ENCODE measurements around the gene ESR1.
A peak's percentile ranks its signal among the peaks of the same experiment; 100 is the strongest.

ESR1 gene

GRCh38 chr6:151807513-151808370 lies at the start of gene ESR1:
ESR1 (plus strand) TSS chr6:151807682; CDS start chr6:151807913, 231 bp downstream.
- no peak for DNase-seq

GRCh38 chr6:151760486-151760885 lies 47.0 kb upstream of the ESR1 start:
- no peak for DNase-seq

- no peak for DNase-seq
Observed at GRCh38 chr6:151761851-151762250, 45.6 kb upstream of the ESR1 start.

DNA sequence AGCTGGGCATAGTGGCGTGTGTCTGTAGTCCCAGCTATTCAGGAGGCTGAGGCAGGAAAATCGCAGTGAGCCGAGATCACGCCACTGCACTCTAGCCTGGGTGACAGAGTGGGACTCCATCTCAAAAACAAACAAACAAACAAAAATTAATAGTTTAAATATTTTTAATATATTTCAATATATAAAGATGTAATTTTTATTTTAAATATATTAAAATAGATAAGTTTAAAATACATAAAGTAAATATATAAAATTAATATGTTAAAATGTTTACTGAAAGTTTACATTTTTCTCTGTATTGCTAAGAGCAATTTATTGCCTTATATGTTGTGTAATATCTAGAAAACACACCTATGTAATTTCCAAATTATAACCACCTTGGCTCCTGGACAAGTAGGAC lies 44.7 kb upstream of the ESR1 start:
- DNase-seq = no peak

DNA sequence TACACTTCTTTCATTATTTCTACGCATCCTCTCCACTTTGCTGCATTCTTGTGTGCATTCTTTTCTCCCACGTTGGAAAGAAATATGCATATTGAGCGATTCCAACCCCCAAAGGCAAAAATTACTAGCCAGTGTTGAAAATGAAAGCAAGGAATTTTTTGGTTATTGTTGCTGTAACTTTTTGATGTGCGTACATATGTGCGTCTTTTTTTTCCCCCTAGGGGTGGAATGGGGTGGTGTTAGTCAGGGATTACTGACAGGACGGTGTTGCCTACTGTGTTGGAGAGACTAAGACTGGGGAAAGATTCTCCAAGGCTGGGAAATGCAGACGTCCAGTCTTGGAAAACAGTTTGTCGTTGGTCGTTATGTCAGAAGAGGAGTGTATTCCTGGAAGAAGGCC lies 44.2 kb upstream of the ESR1 start:
- no peak for DNase-seq

DNA sequence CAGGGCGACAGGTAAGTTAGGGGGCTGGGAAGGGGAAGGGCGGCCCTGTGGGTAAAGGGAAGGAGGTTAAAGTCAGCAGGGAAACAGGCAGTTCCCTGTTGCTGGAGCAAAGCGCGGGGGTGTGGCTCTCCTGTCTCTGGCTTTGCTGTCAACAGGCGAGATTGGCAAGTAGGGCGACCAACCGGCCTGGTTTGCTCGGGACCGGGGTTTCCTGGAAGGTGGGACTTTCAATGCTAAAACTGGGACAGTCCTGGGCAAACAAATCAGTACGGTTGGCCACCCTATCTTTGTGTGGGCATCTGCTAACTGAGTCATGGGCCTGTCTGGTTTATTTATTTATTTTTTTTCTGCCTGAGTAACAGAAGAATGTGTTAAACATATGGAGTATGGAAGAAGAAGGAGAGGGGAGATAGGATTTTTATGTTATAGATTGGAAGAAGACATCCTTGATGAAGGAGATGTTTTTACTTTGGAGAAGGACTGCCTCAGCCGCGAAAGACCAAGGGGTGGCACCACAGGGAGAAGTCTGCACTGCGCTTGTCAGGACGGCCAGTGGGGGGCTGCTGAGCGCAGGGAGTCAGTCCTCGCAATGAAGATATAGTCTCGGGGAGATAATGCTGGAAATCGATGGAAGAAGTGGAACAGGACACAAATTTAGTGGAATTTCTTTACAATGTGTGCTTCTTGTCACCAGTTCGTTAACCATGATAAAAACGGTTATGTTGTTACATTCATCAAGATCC lies 43.4 kb upstream of the ESR1 start:
- peak; percentile 9 for DNase-seq

- peak; percentile 50 for DNase-seq
Observed at GRCh38 chr6:151765444-151765886, 42.0 kb upstream of the ESR1 start.

GRCh38 chr6:151772446-151772845 lies 35.0 kb upstream of the ESR1 start:
- no peak for DNase-seq

GRCh38 chr6:151773382-151773781 lies 34.1 kb upstream of the ESR1 start:
- DNase-seq = no peak

GRCh38 chr6:151782560-151782959 lies 24.9 kb upstream of the ESR1 start:
- no peak for DNase-seq

DNA sequence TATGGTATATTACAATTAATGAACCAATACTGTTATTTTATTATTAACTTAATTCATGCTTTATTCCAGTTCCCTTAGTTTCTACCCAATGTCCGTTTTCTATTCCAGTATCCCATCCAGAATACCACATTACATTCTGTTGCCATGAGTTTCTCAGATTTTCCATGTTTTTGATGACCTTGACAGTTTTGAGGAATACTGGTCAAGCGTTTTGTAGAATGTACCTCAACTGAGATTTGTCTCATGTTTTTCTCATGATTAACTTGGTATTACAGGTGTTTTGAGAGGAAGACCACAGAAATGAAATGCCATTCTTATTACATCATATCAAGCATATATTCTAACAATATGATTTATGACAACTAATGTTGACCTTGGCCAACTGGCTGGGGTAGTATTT lies 23.8 kb upstream of the ESR1 start:
- no peak for DNase-seq

GRCh38 chr6:151784441-151785214 lies 22.9 kb upstream of the ESR1 start:
- no peak for DNase-seq

DNA sequence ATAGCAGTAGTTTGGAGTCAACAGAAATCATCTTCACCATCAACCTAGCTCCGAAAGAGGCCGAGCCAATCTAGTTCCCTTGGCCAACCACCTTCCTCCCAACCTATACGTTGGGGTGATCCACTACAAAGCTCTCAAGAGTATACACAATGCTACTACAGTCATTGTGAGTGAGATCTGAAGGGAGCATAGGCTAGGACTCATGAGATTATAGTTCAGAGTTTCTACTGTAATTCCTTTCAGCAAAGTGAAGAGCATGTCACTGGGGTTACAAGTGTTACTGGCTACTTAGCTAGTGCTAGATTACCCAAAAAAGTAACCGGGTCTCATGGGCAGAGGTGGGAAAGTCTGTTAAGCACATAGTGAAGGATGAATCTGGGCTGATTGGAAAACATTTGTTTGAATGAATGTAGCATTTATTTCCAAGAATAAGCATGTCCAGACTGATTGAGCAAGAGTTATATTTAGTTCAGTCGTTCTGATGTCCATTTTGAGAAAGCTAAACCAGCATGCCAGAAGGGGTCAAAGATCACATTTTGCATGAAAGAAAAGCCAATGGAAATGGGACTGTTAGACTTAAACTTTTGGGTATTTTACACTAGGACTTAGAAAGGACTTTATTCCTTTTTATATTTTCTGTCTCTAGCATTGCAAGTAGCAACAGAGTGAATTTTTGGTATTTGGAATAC lies 10.5 kb upstream of the ESR1 start:
- DNase-seq = no peak

DNA sequence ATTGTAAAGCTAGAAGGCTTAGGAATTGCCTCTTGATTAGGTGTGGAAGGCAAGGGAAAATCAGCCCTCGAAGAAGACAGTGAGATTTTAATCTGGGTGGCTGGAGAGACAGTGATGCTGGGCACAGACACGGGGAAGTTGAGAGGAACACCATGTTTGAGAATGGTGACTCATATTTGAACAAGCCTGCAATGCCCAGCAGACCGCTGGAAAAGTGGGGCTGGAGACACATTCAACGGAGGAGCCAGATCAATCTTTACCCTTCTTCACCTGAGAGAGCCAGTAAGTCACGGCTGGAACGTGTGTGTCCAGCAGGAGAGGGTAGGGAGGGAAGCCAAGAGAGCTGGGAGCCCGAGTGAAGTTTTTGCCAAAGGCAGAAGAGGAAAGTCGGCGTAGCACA lies 3.7 kb upstream of the ESR1 start:
- no peak for DNase-seq

GRCh38 chr6:151804585-151805285 lies 2.7 kb upstream of the ESR1 start:
- no peak for DNase-seq

GRCh38 chr6:151805286-151805840 lies 2.1 kb upstream of the ESR1 start:
- no peak for DNase-seq

GRCh38 chr6:151806757-151807512 lies 547 bp upstream of the ESR1 start:
- DNase-seq = no peak

DNA sequence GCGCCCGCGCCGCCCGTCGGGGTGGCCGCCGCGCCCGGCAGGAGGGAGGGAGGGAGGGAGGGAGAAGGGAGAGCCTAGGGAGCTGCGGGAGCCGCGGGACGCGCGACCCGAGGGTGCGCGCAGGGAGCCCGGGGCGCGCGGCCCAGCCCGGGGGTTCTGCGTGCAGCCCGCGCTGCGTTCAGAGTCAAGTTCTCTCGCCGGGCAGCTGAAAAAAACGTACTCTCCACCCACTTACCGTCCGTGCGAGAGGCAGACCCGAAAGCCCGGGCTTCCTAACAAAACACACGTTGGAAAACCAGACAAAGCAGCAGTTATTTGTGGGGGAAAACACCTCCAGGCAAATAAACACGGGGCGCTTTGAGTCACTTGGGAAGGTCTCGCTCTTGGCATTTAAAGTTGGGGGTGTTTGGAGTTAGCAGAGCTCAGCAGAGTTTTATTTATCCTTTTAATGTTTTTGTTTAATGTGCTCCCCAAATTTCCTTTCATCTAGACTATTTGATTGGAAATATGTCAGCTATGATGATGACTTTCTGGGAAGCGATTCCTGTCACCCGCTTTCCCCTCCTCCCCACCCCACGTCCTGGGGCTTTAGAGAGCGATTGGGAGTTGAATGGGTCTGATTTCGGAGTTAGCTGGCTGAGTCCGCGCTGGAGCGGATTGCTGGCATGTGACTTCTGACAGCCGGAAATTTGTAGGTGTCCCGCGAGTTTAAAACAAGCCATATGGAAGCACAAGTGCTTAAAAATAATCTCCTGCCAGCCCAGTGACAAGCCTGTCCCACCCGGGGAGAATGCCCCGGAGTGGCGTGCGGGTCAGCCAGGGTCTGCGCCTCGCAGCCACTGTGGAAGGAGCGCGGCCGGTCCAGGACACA lies 1.1 kb downstream of the ESR1 start:
- no peak for DNase-seq

DNA sequence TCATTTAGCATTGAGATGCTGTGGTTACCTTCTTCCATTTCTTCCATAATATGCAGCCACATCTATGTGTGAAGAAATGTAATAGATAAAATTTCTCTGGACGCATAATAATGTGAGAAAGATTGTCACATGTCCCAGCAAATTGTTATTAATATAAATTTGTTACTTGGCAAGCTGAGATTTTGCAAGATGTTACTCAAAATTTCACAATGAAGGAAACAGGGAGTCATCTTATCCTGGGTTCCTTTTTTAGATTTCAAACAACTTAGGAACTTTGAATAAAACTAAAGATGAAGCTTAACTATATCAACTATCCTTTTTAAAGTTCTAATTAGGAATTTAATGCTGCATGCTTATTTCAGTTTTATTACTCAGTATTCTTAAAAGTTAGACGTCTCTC lies 3.6 kb downstream of the ESR1 start:
- DNase-seq = no peak

DNA sequence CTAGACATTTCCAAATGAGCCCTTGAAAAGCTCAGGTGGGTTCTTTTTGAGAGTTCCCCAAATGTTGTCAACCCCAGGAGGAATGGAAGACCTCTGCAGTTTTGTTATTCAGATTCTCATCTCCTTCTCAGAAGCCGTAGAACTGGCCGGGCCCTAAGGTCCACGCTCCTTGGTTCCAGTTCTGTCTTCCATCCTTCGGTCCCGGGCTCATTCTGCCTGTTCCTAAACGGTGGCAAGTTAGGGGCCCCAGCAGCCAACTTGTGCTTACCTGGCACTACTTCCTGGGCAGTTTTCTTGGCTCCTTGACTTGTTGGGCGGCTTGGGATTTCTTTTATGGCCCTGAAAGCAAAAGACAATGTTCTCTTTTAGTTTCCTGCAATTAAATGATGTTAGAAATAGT lies 6.4 kb downstream of the ESR1 start:
- no peak for DNase-seq

Measured in amniotic stem cell (primary cell).